Activated naive CD8-positive, alpha-beta T cell (primary cell): ENCODE measurements around the gene MCC.

Experiments used
- H3K27ac Mint-ChIP-seq: one replicate; pipeline ENCODE4 v1.8.0; 2021; ENCODE audit warnings: mixed read lengths
- H3K27me3 Mint-ChIP-seq: one replicate; pipeline ENCODE4 v1.8.0; 2021; ENCODE audit warnings: mixed read lengths
- H3K36me3 Mint-ChIP-seq: one replicate; pipeline ENCODE4 v1.8.0; 2021; ENCODE audit warnings: mixed read lengths
- H3K4me1 Mint-ChIP-seq: one replicate; pipeline ENCODE4 v1.8.0; 2021; ENCODE audit warnings: low read depth, mixed read lengths
- H3K4me3 Mint-ChIP-seq: one replicate; pipeline ENCODE4 v1.8.0; 2021; ENCODE audit warnings: mild to moderate bottlenecking, mixed read lengths
- H3K9me3 Mint-ChIP-seq: one replicate; pipeline ENCODE4 v1.8.0; 2021; ENCODE audit warnings: low read depth, mixed read lengths

Gene MCC

GRCh38 chr5:113378514-113378913 lies 109.7 kb downstream of the MCC start:
- peaks cover 13% of the 10 kb centered on the region for H3K27me3 Mint-ChIP-seq
- H3K9me3 Mint-ChIP-seq = no peaks in the 10 kb centered on the region
- peak overlapping the region; percentile 13 for H3K27ac Mint-ChIP-seq
- no peaks in the 10 kb centered on the region for H3K36me3 Mint-ChIP-seq
- peak overlapping the region; percentile 52 for H3K4me3 Mint-ChIP-seq
- H3K4me1 Mint-ChIP-seq = peaks cover 47% of the 10 kb centered on the region

- no peaks in the 10 kb centered on the region for H3K36me3 Mint-ChIP-seq
- H3K4me3 Mint-ChIP-seq = peak overlapping the region; percentile 52
- no peaks in the 10 kb centered on the region for H3K9me3 Mint-ChIP-seq
- H3K4me1 Mint-ChIP-seq = peaks cover 47% of the 10 kb centered on the region
- H3K27me3 Mint-ChIP-seq = peaks cover 10% of the 10 kb centered on the region
- H3K27ac Mint-ChIP-seq = no peak overlapping the region
Observed at GRCh38 chr5:113378081-113378480, 110.2 kb downstream of the MCC start.

- no peak overlapping the region for H3K27ac Mint-ChIP-seq
- H3K9me3 Mint-ChIP-seq = no peaks in the 10 kb centered on the region
- H3K36me3 Mint-ChIP-seq = no peaks in the 10 kb centered on the region
- peaks cover 47% of the 10 kb centered on the region for H3K4me1 Mint-ChIP-seq
- peaks cover 9% of the 10 kb centered on the region for H3K27me3 Mint-ChIP-seq
- H3K4me3 Mint-ChIP-seq = no peak overlapping the region
Observed at GRCh38 chr5:113376640-113377039, 111.6 kb downstream of the MCC start.

- peaks cover 5% of the 10 kb centered on the region for H3K27me3 Mint-ChIP-seq
- H3K9me3 Mint-ChIP-seq = no peaks in the 10 kb centered on the region
- H3K4me3 Mint-ChIP-seq = no peak overlapping the region
- H3K27ac Mint-ChIP-seq = no peak overlapping the region
- H3K4me1 Mint-ChIP-seq = peaks cover 41% of the 10 kb centered on the region
- H3K36me3 Mint-ChIP-seq = no peaks in the 10 kb centered on the region
Observed at GRCh38 chr5:113375480-113376060, 112.7 kb downstream of the MCC start.

GRCh38 chr5:113373426-113373825 lies 114.8 kb downstream of the MCC start:
- Mint-ChIP-seq H3K4me1 (peaks cover 24% of the 10 kb centered on the region), H3K9me3 (no peaks in the 10 kb centered on the region), H3K36me3 (no peaks in the 10 kb centered on the region), H3K4me3 (no peak overlapping the region), H3K27ac (no peak overlapping the region), H3K27me3 (no peaks in the 10 kb centered on the region)

GRCh38 chr5:113371721-113372196 lies 116.5 kb downstream of the MCC start:
- Mint-ChIP-seq H3K27ac (no peak overlapping the region), H3K27me3 (no peaks in the 10 kb centered on the region), H3K36me3 (no peaks in the 10 kb centered on the region), H3K9me3 (no peaks in the 10 kb centered on the region), H3K4me1 (peaks cover 11% of the 10 kb centered on the region), H3K4me3 (no peak overlapping the region)

- H3K4me1 Mint-ChIP-seq = no peaks in the 10 kb centered on the region
- H3K36me3 Mint-ChIP-seq = peaks cover 10% of the 10 kb centered on the region
- H3K4me3 Mint-ChIP-seq = no peak overlapping the region
- peaks cover 9% of the 10 kb centered on the region for H3K9me3 Mint-ChIP-seq
- no peak overlapping the region for H3K27ac Mint-ChIP-seq
- no peaks in the 10 kb centered on the region for H3K27me3 Mint-ChIP-seq
Observed at GRCh38 chr5:113367586-113367985, 120.7 kb downstream of the MCC start.

GRCh38 chr5:113364466-113364865 lies 123.8 kb downstream of the MCC start:
- H3K27ac Mint-ChIP-seq = no peak overlapping the region
- no peaks in the 10 kb centered on the region for H3K27me3 Mint-ChIP-seq
- peaks cover 10% of the 10 kb centered on the region for H3K36me3 Mint-ChIP-seq
- peaks cover 9% of the 10 kb centered on the region for H3K9me3 Mint-ChIP-seq
- H3K4me1 Mint-ChIP-seq = no peaks in the 10 kb centered on the region
- H3K4me3 Mint-ChIP-seq = no peak overlapping the region

GRCh38 chr5:113361701-113362100 lies 126.6 kb downstream of the MCC start:
- no peak overlapping the region for H3K4me3 Mint-ChIP-seq
- H3K36me3 Mint-ChIP-seq = peaks cover 10% of the 10 kb centered on the region
- no peaks in the 10 kb centered on the region for H3K4me1 Mint-ChIP-seq
- peaks cover 9% of the 10 kb centered on the region for H3K9me3 Mint-ChIP-seq
- no peak overlapping the region for H3K27ac Mint-ChIP-seq
- H3K27me3 Mint-ChIP-seq = no peaks in the 10 kb centered on the region

GRCh38 chr5:113359419-113359818 lies 128.8 kb downstream of the MCC start:
- Mint-ChIP-seq H3K4me1 (no peaks in the 10 kb centered on the region), H3K9me3 (no peaks in the 10 kb centered on the region), H3K27ac (no peak overlapping the region), H3K4me3 (no peak overlapping the region), H3K36me3 (peaks cover 6% of the 10 kb centered on the region), H3K27me3 (no peaks in the 10 kb centered on the region)

- Mint-ChIP-seq H3K9me3 (no peaks in the 10 kb centered on the region), H3K27me3 (no peaks in the 10 kb centered on the region), H3K36me3 (peaks cover 3% of the 10 kb centered on the region), H3K27ac (no peak overlapping the region), H3K4me1 (no peaks in the 10 kb centered on the region), H3K4me3 (no peak overlapping the region)
Observed at GRCh38 chr5:113358696-113359095, 129.6 kb downstream of the MCC start.

- no peaks in the 10 kb centered on the region for H3K27me3 Mint-ChIP-seq
- H3K27ac Mint-ChIP-seq = no peak overlapping the region
- no peaks in the 10 kb centered on the region for H3K4me1 Mint-ChIP-seq
- no peaks in the 10 kb centered on the region for H3K9me3 Mint-ChIP-seq
- no peaks in the 10 kb centered on the region for H3K36me3 Mint-ChIP-seq
- no peak overlapping the region for H3K4me3 Mint-ChIP-seq
Observed at GRCh38 chr5:113357696-113358476, 130.4 kb downstream of the MCC start.

GRCh38 chr5:113356487-113356886 lies 131.8 kb downstream of the MCC start:
- Mint-ChIP-seq H3K4me3 (no peak overlapping the region), H3K27ac (no peak overlapping the region), H3K4me1 (no peaks in the 10 kb centered on the region), H3K9me3 (no peaks in the 10 kb centered on the region), H3K27me3 (no peaks in the 10 kb centered on the region), H3K36me3 (no peaks in the 10 kb centered on the region)

- no peaks in the 10 kb centered on the region for H3K9me3 Mint-ChIP-seq
- H3K27me3 Mint-ChIP-seq = no peaks in the 10 kb centered on the region
- no peak overlapping the region for H3K27ac Mint-ChIP-seq
- H3K4me3 Mint-ChIP-seq = no peak overlapping the region
- no peaks in the 10 kb centered on the region for H3K36me3 Mint-ChIP-seq
- H3K4me1 Mint-ChIP-seq = no peaks in the 10 kb centered on the region
Observed at GRCh38 chr5:113354055-113354454, 134.2 kb downstream of the MCC start.

GRCh38 chr5:113347572-113347971 lies 140.7 kb downstream of the MCC start:
- Mint-ChIP-seq H3K4me1 (no peaks in the 10 kb centered on the region), H3K27ac (no peak overlapping the region), H3K36me3 (no peaks in the 10 kb centered on the region), H3K27me3 (peaks cover 5% of the 10 kb centered on the region), H3K9me3 (no peaks in the 10 kb centered on the region), H3K4me3 (no peak overlapping the region)
